Breast epithelium (tissue), 4 donors: ENCODE results near the gene FAM110C. TPM values are rescaled to one million over a fixed set of nuclear protein-coding genes. Genes with fewer than 3 reads are reported as not detected.
"Not testable (repeated sequence)": the region's sequence is repeated elsewhere in the genome, so short reads cannot be mapped to it uniquely, and the experiment has no call there.

Experiments used
- DNase-seq, 2 donors: peaks; one replicate each; pipeline ENCODE4 v3.0.0-alpha.2; 2019; ENCODE audit warnings: low spot score in 2 of 2
- H3K27ac ChIP-seq, 2 donors: fragments of 200-600 bp; sonication (generic) in 1 of 2; one replicate each; pipeline ENCODE4 v1.5.1; 2016 to 2019; ENCODE audit warnings: mild to moderate bottlenecking in 1 of 2
- H3K27me3 ChIP-seq, 2 donors: fragments of 200-600 bp; sonication (generic) in 1 of 2; one replicate each; pipeline versions ENCODE4 v1.5.1 to v1.6.0; 2017 to 2019; ENCODE audit warnings: control low read depth in 1 of 2, mild to moderate bottlenecking in 1 of 2
- H3K36me3 ChIP-seq: fragments of 200-600 bp; one replicate; pipeline ENCODE4 v1.5.1; 2019
- H3K4me1 ChIP-seq, 2 donors: fragments of 200-600 bp; sonication (generic); one replicate each; pipeline ENCODE4 v1.5.1; 2016 to 2019; ENCODE audit warnings: control low read depth in 1 of 2
- H3K4me3 ChIP-seq, 3 donors: fragments of 200-600 bp; sonication (generic); 1 replicate in 2 of 3; 2 replicates in 1 of 3; pipeline ENCODE4 v1.5.1; 2016 to 2019; ENCODE audit warnings: mild to moderate bottlenecking in 3 of 3, moderate library complexity in 2 of 3
- H3K9me3 ChIP-seq, 2 donors: fragments of 200-600 bp; sonication (generic) in 1 of 2; one replicate each; pipeline ENCODE4 v1.5.1; 2016 to 2019; ENCODE audit warnings: control low read depth in 1 of 2
- POLR2A ChIP-seq: fragments of 450-650 bp; IDR thresholded peaks from one replicate; pipeline ENCODE4 v1.6.1; 2016; ENCODE audit warnings: antibody characterized with exemption, mild to moderate bottlenecking, moderate library complexity
- POLR2AphosphoS5 ChIP-seq, 3 donors: sonication (generic); formaldehyde crosslinking; IDR thresholded peaks; one replicate each; pipeline ENCODE4 v1.6.1; 2017; ENCODE audit warnings: antibody characterized with exemption in 3 of 3
- intact Hi-C: fragments of 100-400 bp; cut with DNase I; formaldehyde crosslinking; loops from one replicate; pipeline ENCODE4 v1.15.1; 2023; ENCODE audit warnings: low total_unique reads
- total RNA-seq, 3 donors: library from RNA; depleted of rRNA; stranded (reverse); fragments of >200 nt; gene quantifications; one replicate each; pipeline ENCODE4 v1.1.0, GENCODE V29; 2016
- TF ChIP-seq, protein P1 (sequence below), 3 donors: fragments of 450-650 bp; IDR thresholded peaks; one replicate each; pipeline ENCODE4 v1.5.1; 2016 to 2017; ENCODE audit warnings: antibody characterized with exemption in 3 of 3, mild to moderate bottlenecking in 3 of 3, moderate library complexity in 3 of 3

The FAM110C gene
- total RNA-seq, 3 donors from 2014 or later = 1.6 to 30.7 (median 7.2) TPM

DNA sequence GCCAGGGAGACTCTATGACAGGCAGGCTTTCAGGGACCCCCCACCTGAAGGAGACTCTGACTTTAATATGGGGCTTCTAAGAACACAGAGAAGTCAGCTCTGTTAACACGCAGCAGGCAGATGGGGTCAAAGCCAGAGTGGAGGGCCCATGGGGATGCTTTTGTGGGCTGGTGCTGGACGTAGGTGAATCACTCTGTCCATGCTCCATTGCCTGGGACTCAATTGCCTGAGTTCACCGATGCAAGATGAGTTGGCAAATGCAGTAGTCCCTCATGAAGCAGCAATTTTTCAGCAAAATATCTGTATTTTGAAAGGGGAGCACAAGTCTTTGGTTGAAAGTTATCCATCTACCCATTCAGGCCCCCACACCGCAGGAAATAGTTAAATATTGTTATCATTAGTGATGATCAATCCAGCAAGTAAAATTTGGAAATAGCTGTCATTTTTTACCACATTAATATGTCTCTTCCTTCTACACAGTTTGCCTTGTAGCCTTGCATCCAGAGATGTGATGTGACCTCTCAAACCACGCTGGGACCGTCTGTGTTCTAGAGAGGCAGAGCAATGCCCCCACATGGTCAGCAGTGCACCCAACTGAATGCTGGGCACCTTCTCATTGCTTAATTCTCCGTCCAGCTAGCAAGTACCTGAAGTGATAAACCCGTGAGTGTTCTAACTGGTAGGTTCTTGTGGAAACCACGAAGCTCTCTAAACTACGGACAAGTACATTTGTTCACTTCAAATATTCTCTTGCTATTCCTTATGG is 34.8 kb upstream of the FAM110C start:
- Histone ChIP-seq H3K4me3 (no peak overlapping the region), H3K27me3 (no peaks in the 10 kb centered on the region), H3K27ac (no peak overlapping the region), H3K9me3 (no peaks in the 10 kb centered on the region), H3K36me3 (no peaks in the 10 kb centered on the region), H3K4me1 (no peaks in the 10 kb centered on the region)
- intact Hi-C loops = no loop called here
- TF ChIP-seq POLR2A = no peak
- TF ChIP-seq, protein P1, sequence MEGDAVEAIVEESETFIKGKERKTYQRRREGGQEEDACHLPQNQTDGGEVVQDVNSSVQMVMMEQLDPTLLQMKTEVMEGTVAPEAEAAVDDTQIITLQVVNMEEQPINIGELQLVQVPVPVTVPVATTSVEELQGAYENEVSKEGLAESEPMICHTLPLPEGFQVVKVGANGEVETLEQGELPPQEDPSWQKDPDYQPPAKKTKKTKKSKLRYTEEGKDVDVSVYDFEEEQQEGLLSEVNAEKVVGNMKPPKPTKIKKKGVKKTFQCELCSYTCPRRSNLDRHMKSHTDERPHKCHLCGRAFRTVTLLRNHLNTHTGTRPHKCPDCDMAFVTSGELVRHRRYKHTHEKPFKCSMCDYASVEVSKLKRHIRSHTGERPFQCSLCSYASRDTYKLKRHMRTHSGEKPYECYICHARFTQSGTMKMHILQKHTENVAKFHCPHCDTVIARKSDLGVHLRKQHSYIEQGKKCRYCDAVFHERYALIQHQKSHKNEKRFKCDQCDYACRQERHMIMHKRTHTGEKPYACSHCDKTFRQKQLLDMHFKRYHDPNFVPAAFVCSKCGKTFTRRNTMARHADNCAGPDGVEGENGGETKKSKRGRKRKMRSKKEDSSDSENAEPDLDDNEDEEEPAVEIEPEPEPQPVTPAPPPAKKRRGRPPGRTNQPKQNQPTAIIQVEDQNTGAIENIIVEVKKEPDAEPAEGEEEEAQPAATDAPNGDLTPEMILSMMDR (IDR thresholded peaks at IDR 0.05) = no peak
- TF ChIP-seq POLR2AphosphoS5 (IDR thresholded peaks at IDR 0.05) = no peak
- no peak for DNase-seq

GRCh38 chr2:80378-80777 is 34.1 kb upstream of the FAM110C start:
- TF ChIP-seq, protein P1 (IDR thresholded peaks at IDR 0.05) = no peak
- TF ChIP-seq POLR2AphosphoS5 (IDR thresholded peaks at IDR 0.05) = no peak
- no peak for TF ChIP-seq POLR2A
- H3K36me3 ChIP-seq = no peaks in the 10 kb centered on the region
- H3K4me3 ChIP-seq = no peak overlapping the region
- H3K9me3 ChIP-seq = no peaks in the 10 kb centered on the region
- no peak overlapping the region for H3K27ac ChIP-seq
- intact Hi-C loops = no loop called here
- no peaks in the 10 kb centered on the region for H3K27me3 ChIP-seq
- no peak for DNase-seq
- H3K4me1 ChIP-seq = no peaks in the 10 kb centered on the region

DNA sequence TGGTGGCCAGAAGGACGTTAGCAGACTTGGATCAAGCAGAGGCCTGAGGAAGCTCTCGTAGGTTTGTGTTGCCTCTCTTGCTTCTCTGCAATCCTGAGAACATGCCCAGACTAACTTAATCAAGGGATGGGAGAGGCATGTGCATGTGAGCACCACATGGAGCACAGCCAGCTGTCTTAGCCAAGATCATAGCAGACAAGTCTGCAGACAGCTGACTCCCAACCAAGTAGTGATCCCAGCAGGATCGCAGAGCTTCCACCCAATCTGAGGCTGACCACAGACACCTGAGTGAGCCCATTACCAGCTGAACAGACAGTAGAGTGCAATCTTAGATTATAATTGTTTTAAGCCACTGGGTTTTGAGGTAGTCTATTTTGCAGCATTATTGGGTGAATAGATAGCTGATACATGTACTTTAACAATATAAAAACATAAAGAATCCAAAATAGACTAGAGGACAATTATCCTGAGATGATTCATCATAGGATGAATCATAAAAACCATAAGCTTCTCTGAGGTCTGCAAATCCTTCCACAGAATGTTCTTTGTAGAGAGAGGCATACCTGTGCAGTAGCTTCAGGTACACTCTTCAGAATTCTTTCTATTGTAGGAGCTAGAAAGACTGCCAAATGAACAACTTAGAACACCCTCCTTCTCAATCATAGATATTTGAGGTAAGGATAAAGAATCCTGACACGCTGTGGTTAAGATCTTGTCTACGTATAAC is 25.2 kb upstream of the FAM110C start:
- Histone ChIP-seq H3K4me3 (no peak overlapping the region), H3K9me3 (no peaks in the 10 kb centered on the region), H3K27ac (no peak overlapping the region), H3K27me3 (no peaks in the 10 kb centered on the region), H3K36me3 (no peaks in the 10 kb centered on the region), H3K4me1 (no peaks in the 10 kb centered on the region)
- DNase-seq = no peak
- TF ChIP-seq POLR2AphosphoS5 (IDR thresholded peaks at IDR 0.05) = no peak
- TF ChIP-seq POLR2A = no peak
- TF ChIP-seq, protein P1 (IDR thresholded peaks at IDR 0.05) = no peak
- intact Hi-C loops = no loop called here

GRCh38 chr2:69366-70344 is 23.4 kb upstream of the FAM110C start:
- intact Hi-C loops = no loop called here
- no peaks in the 10 kb centered on the region for H3K36me3 ChIP-seq
- no peak overlapping the region for H3K4me3 ChIP-seq
- no peaks in the 10 kb centered on the region for H3K9me3 ChIP-seq
- no peak for TF ChIP-seq POLR2AphosphoS5 (IDR thresholded peaks at IDR 0.05)
- TF ChIP-seq POLR2A = no peak
- TF ChIP-seq, protein P1 (IDR thresholded peaks at IDR 0.05) = no peak
- H3K4me1 ChIP-seq = no peaks in the 10 kb centered on the region
- DNase-seq = no peak
- no peaks in the 10 kb centered on the region for H3K27me3 ChIP-seq
- H3K27ac ChIP-seq = no peak overlapping the region

DNA sequence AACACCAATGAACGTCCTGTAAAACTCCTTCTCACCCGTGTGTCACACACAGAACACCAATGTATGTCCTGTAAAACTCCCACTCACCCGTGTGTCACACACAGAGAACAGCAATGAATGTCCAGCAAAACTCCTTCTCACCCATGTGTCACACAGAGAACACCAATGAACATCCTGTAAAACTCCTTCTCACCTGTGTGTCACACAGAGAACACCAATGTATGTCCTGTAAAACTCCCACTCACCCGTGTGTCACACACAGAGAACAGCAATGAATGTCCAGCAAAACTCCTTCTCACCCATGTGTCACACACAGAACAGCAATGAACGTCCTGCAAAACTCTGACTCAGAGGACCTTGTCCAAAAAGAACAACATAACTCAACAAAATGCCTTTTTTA is 22.3 kb upstream of the FAM110C start:
- H3K9me3 ChIP-seq, H3K4me3 ChIP-seq, intact Hi-C loops, H3K27me3 ChIP-seq, DNase-seq, H3K27ac ChIP-seq, H3K36me3 ChIP-seq, H3K4me1 ChIP-seq: not testable (repeated sequence)
